Measurements from ENCODE around the gene CCDC9B.
A peak's percentile ranks its signal among the peaks of the same experiment; 100 is the strongest.

CCDC9B gene

GRCh38 chr15:40338041-40338657 lies 2.6 kb downstream of the CCDC9B start:
- TF ChIP-seq PATZ1 (CRISPR knock-in tag; IDR thresholded peaks at IDR 0.05; ENCODE audit: borderline replicate concordance), result no peak
- no peak for TF ChIP-seq PPARA (CRISPR knock-in tag; IDR thresholded peaks at IDR 0.05; ENCODE audit: borderline replicate concordance)
- TF ChIP-seq OSR1 (CRISPR knock-in tag; IDR thresholded peaks at IDR 0.05), result no peak
- TF ChIP-seq ZNF8 (CRISPR knock-in tag; IDR thresholded peaks at IDR 0.05), result no peak; the same call in 1 of the 2 replicates
- no peak for TF ChIP-seq ISL1 (CRISPR knock-in tag; IDR thresholded peaks at IDR 0.05)
- TF ChIP-seq, protein P1, sequence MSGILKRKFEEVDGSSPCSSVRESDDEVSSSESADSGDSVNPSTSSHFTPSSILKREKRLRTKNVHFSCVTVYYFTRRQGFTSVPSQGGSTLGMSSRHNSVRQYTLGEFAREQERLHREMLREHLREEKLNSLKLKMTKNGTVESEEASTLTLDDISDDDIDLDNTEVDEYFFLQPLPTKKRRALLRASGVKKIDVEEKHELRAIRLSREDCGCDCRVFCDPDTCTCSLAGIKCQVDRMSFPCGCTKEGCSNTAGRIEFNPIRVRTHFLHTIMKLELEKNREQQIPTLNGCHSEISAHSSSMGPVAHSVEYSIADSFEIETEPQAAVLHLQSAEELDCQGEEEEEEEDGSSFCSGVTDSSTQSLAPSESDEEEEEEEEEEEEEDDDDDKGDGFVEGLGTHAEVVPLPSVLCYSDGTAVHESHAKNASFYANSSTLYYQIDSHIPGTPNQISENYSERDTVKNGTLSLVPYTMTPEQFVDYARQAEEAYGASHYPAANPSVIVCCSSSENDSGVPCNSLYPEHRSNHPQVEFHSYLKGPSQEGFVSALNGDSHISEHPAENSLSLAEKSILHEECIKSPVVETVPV (CRISPR knock-in tag; IDR thresholded peaks at IDR 0.05), result no peak
- ATAC-seq, result peak; percentile 17; the same call in 2 of the 3 replicates

GRCh38 chr15:40337597-40337996 lies 3.1 kb downstream of the CCDC9B start:
- TF ChIP-seq ISL1 (CRISPR knock-in tag; IDR thresholded peaks at IDR 0.05), result no peak
- no peak for TF ChIP-seq ZFP3 (CRISPR knock-in tag; IDR thresholded peaks at IDR 0.05)
- TF ChIP-seq TSHZ2 (CRISPR knock-in tag; IDR thresholded peaks at IDR 0.05), result no peak
- TF ChIP-seq CREB5 (CRISPR knock-in tag; IDR thresholded peaks at IDR 0.05; ENCODE audit: low read depth), result no peak
- no peak for TF ChIP-seq ZNF70 (CRISPR knock-in tag; IDR thresholded peaks at IDR 0.05)
- TF ChIP-seq ZNF565 (CRISPR knock-in tag; conservative IDR thresholded peaks at IDR 0.05; ENCODE audit: low read depth), result no peak
- no peak for TF ChIP-seq BACH2 (CRISPR knock-in tag; IDR thresholded peaks at IDR 0.05; ENCODE audit: borderline replicate concordance)
- TF ChIP-seq PATZ1 (CRISPR knock-in tag; IDR thresholded peaks at IDR 0.05; ENCODE audit: borderline replicate concordance), result no peak
- TF ChIP-seq GLIS3 (CRISPR knock-in tag; IDR thresholded peaks at IDR 0.05), result no peak
- no peak for ATAC-seq

DNA sequence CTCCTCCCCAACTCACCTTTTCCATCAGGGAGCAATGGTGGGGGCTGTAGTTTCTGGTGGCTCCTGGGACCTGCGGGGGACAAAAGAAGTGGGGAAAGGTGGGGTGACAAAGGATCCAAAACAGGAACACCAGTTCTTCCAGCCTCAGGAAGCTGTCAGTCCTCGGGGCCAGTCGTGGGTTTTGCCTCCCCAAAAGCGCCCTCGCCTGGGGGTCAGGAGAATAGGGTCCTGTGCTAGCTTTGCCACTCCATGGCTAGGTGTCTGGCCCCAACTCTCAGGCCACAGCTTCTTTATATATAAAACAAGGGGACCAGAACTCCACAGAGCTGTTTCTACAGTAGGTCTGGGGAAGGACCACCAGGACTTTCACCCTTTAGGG lies 4.0 kb downstream of the CCDC9B start:
- TF ChIP-seq RARB (CRISPR knock-in tag; IDR thresholded peaks at IDR 0.05) (no peak), SNAI2 (CRISPR knock-in tag; IDR thresholded peaks at IDR 0.05) (no peak), BACH2 (CRISPR knock-in tag; IDR thresholded peaks at IDR 0.05; ENCODE audit: borderline replicate concordance) (no peak), CSDC2 (CRISPR knock-in tag; IDR thresholded peaks at IDR 0.05) (no peak), ZNF70 (CRISPR knock-in tag; IDR thresholded peaks at IDR 0.05) (no peak), PPARA (CRISPR knock-in tag; IDR thresholded peaks at IDR 0.05; ENCODE audit: borderline replicate concordance) (no peak), ARNTL (CRISPR knock-in tag; IDR thresholded peaks at IDR 0.05; ENCODE audit: borderline replicate concordance, low read depth) (no peak), OSR1 (CRISPR knock-in tag; IDR thresholded peaks at IDR 0.05) (no peak), TCF4 (CRISPR knock-in tag; IDR thresholded peaks at IDR 0.05; ENCODE audit: borderline replicate concordance) (no peak)
- TF ChIP-seq, protein P2, sequence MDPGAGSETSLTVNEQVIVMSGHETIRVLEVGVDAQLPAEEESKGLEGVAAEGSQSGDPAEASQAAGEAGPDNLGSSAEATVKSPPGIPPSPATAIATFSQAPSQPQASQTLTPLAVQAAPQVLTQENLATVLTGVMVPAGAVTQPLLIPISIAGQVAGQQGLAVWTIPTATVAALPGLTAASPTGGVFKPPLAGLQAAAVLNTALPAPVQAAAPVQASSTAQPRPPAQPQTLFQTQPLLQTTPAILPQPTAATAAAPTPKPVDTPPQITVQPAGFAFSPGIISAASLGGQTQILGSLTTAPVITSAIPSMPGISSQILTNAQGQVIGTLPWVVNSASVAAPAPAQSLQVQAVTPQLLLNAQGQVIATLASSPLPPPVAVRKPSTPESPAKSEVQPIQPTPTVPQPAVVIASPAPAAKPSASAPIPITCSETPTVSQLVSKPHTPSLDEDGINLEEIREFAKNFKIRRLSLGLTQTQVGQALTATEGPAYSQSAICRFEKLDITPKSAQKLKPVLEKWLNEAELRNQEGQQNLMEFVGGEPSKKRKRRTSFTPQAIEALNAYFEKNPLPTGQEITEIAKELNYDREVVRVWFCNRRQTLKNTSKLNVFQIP (CRISPR knock-in tag; IDR thresholded peaks at IDR 0.05; ENCODE audit: borderline replicate concordance, low read depth), result no peak
- ATAC-seq, result no peak

All from SK-N-SH treated with all-trans-retinoic acid at 6 μM for 48 hours (cell line).